ENCODE results near the gene INPP4A.

The INPP4A gene

DNA sequence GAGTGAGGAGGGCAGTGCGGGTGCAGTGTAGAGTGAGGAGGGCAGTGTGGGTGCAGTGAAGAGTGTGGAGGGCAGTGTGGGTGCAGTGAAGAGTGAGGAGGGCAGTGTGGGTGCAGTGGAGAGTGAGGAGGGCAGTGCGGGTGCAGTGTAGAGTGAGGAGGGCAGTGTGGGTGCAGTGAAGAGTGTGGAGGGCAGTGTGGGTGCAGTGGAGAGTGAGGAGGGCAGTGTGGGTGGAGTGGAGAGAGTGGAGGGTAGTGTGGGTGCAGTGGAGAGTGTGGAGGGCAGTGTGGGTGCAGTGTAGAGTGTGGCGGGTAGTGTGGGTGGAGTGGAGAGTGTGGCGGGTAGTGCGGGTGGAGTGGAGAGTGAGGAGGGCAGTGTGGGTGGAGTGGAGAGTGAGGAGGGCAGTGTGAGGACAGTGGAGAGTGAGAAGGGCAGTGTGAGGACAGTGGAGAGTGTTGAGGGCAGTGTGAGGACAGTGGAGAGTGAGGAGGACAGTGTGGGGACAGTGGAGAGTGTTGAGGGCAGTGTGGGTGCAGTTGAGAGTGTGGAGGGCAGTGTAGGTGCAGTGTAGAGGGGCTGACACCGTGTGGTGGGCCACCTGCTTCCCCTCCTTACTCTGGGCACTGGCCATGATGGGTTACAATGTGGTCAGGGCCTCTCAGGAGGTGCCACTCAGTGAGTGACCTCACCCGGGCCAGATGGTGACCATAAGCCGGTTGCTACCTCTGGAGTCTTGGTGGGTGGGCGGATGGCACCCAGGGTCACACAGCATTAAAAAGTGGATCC lies 28.5 kb downstream of the INPP4A start:
- no peak for DNase-seq
- Mint-ChIP-seq H3K4me1 (peaks cover 60% of the 10 kb centered on the region), H3K4me3 (no peak overlapping the region), H3K27me3 (ENCODE audit: low read depth, poor library complexity) (no peaks in the 10 kb centered on the region), H3K36me3 (ENCODE audit: low read depth) (peaks cover 10% of the 10 kb centered on the region), H3K9me3 (no peaks in the 10 kb centered on the region), H3K27ac (peak overlapping the region; percentile 49)
- TF ChIP-seq, protein P1, sequence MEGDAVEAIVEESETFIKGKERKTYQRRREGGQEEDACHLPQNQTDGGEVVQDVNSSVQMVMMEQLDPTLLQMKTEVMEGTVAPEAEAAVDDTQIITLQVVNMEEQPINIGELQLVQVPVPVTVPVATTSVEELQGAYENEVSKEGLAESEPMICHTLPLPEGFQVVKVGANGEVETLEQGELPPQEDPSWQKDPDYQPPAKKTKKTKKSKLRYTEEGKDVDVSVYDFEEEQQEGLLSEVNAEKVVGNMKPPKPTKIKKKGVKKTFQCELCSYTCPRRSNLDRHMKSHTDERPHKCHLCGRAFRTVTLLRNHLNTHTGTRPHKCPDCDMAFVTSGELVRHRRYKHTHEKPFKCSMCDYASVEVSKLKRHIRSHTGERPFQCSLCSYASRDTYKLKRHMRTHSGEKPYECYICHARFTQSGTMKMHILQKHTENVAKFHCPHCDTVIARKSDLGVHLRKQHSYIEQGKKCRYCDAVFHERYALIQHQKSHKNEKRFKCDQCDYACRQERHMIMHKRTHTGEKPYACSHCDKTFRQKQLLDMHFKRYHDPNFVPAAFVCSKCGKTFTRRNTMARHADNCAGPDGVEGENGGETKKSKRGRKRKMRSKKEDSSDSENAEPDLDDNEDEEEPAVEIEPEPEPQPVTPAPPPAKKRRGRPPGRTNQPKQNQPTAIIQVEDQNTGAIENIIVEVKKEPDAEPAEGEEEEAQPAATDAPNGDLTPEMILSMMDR (IDR thresholded peaks at IDR 0.05): no peak

DNA sequence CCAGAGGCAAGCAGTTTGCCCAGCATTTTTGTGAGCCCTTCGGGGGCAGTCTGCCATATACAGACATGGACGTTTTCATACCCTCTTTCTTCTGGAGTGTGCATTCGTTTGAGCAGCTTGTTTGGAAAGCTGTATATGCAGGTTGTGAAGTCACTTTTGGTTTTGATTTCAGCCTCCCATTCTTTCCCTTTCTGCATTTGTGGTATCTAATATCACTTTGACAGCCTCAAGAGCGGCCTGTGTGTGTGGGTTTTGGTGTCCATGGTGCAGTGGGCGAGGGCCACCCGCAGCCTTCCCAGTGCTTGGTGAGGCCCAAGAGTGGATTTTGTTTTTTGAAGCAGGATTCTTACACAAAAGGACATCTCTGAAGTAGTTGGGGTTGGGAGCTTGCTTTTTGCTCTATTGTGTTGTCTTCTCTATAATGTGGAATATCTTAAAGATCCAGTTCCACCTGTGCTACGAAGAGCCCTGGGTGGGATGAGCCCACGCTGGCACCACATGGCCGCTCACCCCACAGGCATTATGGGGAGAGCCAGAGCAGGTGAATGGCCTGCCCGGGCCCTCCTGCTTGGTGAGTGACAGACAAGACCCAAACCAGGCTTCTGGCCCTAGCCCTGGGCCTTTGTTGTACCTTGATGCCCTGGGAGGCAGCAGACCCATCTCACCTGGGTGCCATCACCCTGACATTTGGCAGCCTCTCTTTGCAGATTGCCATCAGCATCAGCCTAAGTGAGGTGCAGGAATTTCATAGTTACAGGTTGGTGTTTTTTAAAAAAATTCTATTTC lies 29.5 kb downstream of the INPP4A start:
- H3K9me3 Mint-ChIP-seq: no peaks in the 10 kb centered on the region
- H3K27me3 Mint-ChIP-seq (ENCODE audit: low read depth, poor library complexity): no peaks in the 10 kb centered on the region
- no peak overlapping the region for H3K4me3 Mint-ChIP-seq
- H3K4me1 Mint-ChIP-seq: peaks cover 63% of the 10 kb centered on the region
- DNase-seq: no peak
- H3K36me3 Mint-ChIP-seq (ENCODE audit: low read depth): peaks cover 6% of the 10 kb centered on the region
- TF ChIP-seq, protein P1 (IDR thresholded peaks at IDR 0.05): no peak
- H3K27ac Mint-ChIP-seq: no peak overlapping the region

DNA sequence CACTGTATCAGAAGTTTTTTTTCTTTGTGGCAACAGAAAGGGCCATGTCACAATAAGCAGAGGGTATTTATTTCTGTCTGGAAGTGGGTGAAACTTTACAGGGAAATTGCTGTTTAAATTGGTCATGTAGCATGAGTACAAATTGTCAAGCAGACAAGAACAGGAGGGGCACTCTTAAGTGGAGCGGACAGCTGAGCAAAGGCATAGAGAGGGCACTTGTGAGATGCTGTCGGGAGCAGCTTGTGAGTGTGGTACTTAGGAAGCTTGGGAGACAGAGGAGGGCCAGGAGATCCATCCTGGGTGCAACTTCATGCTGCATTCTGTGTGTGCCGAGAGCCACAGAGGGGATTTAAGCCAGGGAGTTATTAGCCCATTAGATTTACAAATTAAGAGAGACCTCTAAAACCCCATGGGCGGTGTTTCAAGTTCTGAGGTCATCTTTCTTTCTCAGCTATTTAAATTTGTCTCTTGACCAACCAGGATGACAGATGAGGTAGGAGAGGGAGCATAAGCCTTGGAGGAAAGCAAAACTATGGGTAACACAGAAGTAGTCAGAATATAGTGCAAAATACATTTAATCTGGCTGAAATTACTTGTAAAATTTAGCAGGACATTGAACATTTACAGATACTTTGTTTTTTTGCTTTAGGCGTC lies 30.4 kb downstream of the INPP4A start:
- peaks cover 67% of the 10 kb centered on the region for H3K4me1 Mint-ChIP-seq
- H3K27me3 Mint-ChIP-seq (ENCODE audit: low read depth, poor library complexity): no peaks in the 10 kb centered on the region
- H3K27ac Mint-ChIP-seq: peak overlapping the region; percentile 7
- DNase-seq: no peak
- no peaks in the 10 kb centered on the region for H3K36me3 Mint-ChIP-seq (ENCODE audit: low read depth)
- no peaks in the 10 kb centered on the region for H3K9me3 Mint-ChIP-seq
- TF ChIP-seq, protein P1 (IDR thresholded peaks at IDR 0.05): no peak
- H3K4me3 Mint-ChIP-seq: no peak overlapping the region

GRCh38 chr2:98476192-98476868 lies 31.7 kb downstream of the INPP4A start:
- DNase-seq: no peak
- Mint-ChIP-seq H3K27me3 (ENCODE audit: low read depth, poor library complexity) (no peaks in the 10 kb centered on the region), H3K9me3 (no peaks in the 10 kb centered on the region), H3K36me3 (ENCODE audit: low read depth) (no peaks in the 10 kb centered on the region), H3K4me1 (peaks cover 75% of the 10 kb centered on the region), H3K4me3 (no peak overlapping the region), H3K27ac (no peak overlapping the region)
- TF ChIP-seq, protein P1 (IDR thresholded peaks at IDR 0.05): no peak

DNA sequence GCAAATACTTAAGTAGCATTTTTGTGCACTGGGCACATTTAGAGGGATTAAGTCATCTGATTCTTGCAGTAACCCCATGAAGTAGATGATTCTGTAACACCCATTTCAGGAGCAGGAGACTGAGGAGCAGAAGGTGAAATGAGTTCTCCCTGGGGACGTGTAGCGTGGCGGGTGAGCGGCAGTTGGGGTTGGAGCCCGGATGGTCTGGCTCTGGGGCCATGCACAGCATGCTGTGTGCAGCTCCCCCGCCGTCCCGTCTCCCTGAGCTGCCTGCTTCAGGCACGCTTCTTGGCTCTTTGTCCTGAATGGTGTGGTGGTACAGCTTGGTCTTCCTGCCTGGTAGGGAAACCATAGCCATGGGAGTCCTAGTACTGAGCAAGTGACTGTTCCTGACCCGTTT lies 32.4 kb downstream of the INPP4A start:
- Mint-ChIP-seq H3K4me1 (peaks cover 73% of the 10 kb centered on the region), H3K27ac (peak overlapping the region; percentile 65), H3K4me3 (no peak overlapping the region), H3K9me3 (no peaks in the 10 kb centered on the region), H3K27me3 (ENCODE audit: low read depth, poor library complexity) (no peaks in the 10 kb centered on the region), H3K36me3 (ENCODE audit: low read depth) (no peaks in the 10 kb centered on the region)
- no peak for DNase-seq
- TF ChIP-seq, protein P1 (IDR thresholded peaks at IDR 0.05): no peak

All from nephron progenitor cell (in vitro differentiated cells).